DMS53 (cell line): ENCODE results near the gene WBP1.

ENCODE experiments used
- DNase-seq: peaks from one replicate; lab custom pipeline; 2025; lab: John Stamatoyannopoulos, UW

The WBP1 gene

DNA sequence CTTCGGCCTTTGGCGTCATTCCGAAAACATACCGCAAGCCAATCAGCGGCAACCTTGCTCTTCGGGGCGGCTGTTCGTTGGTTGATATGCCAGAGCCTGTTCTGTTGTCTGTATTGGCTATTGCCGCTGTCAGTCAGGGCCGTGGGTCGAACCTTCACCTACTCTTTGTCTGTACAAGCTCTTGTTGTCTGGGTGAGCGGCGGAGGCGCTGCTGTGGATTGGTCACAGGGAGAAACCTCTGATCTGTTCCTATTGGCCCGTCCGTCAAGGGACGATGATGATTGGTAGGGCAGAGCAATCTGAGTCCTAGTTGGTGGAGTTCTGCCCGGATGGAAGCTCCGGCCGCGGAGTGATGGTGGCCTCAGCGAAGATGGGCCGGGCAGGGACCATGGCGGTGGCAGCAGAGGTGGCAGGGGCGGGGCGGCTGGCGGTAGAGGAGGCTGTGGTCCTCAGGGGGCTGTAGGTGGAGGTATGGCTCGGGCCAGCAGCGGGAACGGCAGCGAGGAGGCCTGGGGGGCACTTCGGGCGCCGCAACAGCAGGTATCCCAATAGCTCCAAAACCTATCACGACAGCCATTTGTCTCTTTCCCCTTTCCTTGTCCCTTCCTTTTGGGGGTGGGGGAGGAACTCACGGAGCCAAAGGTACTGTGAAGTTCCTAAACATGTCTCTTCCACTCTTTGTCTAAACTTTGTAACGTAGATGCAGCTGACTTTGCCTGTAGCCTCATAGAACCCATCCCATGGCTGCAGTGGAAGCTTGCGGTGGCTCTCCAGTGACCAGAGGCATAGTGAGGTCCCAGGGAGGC lies at the start of gene WBP1:
Gene WBP1, plus strand, starts transcription at position 307 of the 806 bp plus-strand sequence. Its CDS starts 165 bp downstream, at position 472.
- DNase-seq: peak; percentile 100

DNA sequence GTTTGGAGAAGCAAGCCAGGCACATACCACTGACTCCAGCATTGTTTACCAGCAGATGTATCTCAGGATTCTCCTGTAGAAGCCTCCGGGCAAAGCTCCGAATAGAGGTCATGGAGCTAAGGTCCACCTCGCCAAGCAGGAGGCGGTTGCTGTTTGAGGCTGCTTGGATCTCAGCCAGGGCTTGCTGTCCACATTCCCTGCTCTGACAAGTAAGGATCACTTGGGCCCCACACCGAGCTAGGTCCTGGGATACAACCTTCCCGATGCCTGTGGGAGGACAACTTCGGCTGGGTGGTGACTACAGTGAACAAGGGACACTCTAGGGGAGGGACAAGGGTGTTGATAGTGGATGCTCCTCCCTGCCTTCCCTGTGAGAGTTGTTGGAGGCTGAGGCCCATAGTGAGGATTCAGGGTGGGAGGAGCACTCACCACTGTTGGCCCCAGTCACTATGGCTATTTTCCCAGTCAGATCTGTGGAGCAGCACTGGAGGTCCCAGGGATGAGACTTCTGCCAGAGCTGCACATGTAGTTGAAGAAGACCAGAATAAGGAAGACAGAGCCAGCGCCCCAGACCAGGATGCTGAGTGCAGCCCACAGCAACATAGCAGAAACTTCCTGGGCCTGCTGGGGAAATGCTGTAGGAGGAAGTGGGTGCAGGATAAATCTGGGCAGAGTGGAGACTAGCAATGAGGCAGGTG lies 45.1 kb upstream of the WBP1 start:
- no peak for DNase-seq

DNA sequence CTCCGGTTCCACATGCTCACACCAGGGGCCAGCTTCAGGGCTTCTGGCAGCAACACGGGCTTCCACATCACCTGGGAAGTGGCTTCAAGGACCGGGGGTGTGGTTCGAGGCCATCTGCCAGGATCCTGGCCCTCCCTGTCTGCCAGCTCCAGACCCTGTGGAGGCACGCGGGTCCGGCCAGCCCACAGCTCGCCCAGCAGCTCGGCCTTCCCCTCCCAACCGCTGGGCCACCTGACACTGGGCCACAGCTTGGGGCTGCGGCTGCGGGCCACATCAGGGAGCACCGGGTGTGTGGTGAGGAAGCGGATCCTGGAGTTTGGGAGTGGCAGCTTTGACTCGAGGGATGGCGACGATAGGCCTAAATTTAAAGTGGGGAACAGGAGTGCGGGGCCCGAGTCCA lies 43.8 kb upstream of the WBP1 start:
- DNase-seq: peak; percentile 69

DNA sequence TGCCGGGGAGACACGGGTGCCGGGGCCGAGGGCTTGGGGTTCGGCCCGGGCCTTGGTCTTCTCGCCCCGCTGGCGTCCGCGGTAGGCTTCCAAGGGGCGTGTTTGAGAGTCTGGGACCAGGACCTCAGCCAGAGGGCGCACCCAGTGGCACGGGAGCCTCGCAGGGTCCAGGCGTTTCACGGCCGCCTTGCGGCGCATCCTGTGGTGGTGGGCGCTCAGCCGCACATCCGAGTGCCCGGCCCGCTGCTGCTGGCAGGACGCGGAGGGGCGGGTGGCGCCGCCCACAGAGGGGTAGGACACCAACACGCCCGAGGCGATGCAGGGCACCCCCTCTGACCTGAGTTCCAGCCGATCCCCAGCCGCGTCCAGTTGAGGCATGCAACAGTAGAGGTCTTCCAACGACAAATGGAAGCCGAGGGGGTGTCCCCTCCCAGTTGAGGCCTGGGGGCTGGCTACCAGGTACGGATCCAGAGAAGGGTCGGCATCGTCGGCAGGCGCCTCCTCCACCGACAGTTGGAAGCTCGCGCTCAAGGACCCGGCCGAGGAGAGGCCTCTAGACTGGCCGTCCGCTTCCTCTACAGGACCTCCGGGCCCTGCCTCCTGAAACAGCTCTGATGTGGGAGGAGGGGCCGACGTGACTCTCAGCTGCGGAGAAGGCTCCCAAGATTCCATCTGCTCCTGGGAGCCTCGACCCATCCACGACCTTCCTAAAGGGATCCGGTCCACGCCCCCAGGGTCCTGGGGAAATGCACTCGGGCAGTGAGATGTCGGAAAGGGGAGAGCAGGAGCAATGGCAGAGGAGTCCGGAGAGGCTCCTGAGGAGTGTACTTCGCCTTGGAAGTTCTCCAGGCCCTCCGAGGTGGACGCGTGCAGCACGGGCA lies 43.1 kb upstream of the WBP1 start:
- DNase-seq: peak; percentile 85

DNA sequence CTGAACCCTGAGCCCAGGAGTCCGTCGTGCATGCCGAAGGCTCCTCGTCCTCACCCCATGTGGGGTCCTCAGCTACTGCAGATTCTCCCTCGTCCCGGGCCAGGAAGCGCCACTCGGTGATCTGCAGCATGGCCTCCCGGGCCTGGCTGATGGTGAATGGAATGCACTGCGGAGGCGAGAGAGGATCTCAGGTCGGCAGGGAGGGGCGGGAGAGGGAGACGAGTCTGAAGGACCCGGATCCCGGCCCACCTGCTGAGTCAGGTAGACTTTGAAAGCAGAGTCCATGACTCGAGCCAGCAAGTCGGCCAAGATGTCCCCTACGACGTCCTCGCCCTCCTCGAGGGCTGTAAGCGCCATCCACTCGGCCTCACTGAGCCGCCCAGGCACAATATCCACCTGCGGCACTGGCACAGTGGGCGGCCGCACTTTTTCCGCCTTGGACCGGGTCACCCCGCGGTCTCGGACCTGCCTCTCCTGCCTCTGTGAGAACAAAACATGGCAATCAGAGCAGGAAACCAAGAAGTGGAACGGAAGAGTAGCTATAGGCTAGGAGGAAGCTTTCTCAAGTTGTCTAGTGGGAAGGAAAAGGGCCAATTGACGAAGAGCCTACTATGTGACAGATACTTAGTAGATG lies 42.4 kb upstream of the WBP1 start:
- DNase-seq: peak; percentile 84

DNA sequence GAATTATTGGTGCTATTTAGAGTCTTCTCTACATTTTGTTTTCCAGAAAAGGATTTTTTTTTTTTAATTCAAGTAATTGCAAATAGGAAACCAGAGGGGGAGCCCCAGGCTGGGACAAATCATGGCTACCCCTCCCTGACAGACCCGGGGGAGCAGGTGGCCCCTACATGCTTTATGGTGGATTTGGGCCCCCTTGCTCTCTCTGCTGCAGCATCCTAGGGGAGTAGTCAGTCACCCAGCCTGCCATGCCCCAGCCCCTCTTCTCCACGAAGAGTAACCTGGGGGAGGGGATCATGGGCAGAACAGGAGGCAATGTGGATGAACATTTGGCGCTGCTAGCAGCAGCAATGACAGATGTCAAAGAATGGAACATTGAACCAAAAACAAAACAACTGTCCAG lies 41.5 kb upstream of the WBP1 start:
- no peak for DNase-seq

DNA sequence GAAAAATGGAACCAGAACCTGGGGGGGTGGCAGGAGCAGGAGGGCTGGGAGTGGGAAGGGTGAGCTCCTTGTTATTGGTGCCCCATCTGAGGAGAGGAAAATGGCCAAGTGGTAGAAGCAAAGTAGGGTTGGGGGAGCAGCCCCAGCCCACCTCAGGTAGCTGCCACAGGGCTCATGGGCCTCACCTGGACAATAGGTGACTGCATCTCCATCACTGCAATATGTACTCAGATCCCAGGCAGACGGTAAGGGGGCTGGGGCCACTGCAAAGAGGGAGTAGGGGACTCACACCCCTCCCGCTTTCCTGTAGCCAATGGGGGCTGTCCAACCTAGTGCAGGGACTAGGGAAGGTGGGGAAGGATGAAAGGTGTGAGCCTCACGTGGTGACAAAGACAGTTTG lies 41.0 kb upstream of the WBP1 start:
- no peak for DNase-seq

DNA sequence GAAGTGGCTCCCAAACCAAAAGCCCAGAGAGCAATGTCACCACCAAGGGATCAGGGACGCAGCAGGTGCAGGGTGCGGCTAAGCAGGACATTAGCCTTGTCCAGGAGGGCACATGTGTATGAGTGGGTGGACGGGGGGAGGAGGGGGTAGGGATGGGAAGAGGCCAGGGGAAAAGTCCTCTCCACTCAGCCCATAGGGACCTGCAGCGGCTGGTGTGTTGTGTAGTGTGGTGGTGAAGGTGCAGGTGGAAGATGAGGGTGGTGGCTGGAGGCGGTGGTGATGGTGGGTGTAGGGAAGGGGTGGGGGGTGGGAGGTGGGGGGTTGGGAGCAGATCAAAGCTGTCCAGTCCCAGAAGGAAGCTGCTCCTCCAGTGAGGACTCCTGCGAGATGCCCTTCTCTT lies 40.5 kb upstream of the WBP1 start:
- no peak for DNase-seq

DNA sequence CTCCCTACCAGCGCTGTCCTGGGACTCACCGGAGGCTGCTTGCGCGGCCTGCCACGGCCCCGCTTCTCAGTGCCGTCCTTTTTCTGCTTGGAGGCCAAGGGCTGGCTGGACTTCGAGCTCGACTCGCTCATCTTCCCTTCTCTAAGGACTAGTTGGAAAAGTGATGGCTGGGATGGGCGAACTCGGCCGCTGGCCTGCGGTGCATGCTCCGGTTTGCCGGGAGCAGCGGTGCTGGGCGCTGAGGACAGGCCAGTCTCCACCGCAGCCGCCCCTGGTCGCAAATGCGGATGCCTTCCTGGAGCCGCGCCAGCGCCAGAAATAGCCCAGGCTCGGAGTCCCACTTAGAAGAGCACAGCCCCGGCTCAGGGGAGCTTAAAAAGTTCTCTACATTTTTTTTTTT lies 39.9 kb upstream of the WBP1 start:
- DNase-seq: no peak

DNA sequence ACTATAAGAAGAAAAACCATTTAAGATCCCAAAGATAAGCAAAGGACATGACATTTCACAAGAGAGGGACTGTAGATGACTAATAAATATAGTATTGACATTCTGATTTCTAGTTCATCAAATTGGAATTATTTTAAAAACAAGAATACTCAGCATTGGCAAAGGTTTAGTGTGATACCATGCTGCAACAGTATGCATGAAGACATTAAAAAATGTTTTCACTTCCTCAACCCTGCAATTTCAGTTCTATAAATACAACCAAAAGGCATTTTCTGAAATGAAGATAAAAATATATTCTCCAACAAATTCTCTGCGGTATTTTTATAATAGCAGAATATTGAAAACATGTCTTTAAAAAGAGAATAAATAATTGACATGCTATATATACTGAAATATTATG lies 38.9 kb upstream of the WBP1 start:
- DNase-seq: no peak

DNA sequence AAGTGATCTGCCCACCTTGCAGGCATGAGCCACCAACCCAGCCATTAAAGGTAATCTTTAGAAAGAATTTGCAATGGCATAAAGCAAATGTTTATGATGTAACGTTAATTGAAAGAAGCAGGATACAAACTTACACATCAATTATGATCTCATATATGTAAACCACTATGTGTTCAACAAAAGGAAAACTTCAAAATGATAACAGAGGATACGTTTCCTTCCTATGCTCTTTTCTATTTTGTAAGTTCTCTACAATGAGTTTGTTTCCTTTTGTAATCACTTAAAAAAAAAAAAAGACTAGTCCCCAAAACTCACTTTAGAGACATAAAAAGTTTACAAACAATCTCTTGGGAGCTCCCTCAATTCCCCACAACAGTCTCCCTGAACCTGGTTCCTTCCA lies 38.2 kb upstream of the WBP1 start:
- DNase-seq: no peak

DNA sequence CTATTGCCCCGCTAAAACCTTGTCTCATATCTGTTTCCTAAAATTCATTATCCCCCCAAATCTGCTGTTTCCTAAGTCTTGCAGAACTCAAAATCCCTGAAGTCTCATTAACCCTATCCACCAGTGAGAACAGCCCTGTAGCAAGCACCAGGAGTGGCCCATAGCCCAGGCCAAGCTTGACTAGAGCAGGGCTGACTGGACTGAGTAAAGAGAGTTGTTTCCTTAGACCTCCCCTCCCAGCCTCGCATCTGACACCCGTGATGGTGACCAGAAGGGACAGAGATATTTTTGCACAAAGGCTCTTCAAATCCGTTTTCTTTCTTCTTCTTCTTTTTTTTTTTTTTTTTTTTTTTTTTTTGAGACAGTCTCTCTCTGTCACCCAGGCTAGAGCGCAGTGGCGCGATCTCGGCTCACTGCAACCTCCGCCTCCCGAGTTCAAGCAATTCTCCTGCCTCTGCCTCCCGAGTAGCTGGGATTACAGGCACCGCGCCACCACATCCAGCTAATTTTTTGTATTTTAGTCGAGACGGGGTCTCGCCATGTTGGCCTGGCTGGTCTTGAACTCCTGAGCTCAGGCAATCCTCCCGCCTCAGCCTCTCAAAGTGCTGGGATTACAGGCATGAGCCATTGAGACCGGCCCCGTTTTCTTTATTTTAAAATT lies 37.7 kb upstream of the WBP1 start:
- peak; percentile 53 for DNase-seq

DNA sequence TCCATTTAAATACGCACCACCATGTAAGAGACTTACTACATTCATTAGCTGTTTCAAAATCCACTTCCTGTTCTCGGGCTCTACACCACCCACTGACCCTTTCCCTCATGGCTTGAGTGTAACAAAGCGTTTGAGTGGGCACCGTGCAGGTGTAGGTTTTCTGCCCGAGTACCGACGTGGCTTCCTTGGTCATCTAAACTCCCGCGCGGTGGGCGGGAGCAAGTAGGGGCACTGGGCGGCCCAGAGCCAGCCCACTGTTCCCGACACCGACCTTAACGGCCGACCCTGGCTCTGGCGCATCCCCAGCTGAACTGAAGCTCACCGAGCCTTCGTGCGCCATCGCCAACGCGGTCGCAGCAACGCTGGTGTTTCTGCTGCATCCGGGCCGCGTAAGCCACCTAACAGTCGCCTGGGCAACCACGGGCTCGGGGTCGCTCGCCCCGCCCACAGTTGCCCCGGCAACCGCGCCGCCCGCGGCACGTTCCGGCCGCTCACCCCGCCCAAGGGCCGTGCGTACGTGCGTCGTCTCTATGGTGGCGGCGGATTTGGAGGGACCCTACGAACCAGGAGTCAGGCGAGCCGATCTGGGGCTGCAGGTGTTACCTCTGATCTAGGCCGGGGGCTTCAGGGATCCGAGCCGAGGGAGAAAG lies 36.9 kb upstream of the WBP1 start, which contains the start of the genes C2orf81 and WDR54:
Gene C2orf81, minus strand, starts transcription at position 399 of the 650 bp plus-strand sequence. Its CDS starts 59 bp downstream, at position 340.
Gene WDR54, plus strand, starts transcription at position 510 of the 650 bp plus-strand sequence. CDS start 424 bp downstream, outside the sequence.
- DNase-seq: peak; percentile 99

DNA sequence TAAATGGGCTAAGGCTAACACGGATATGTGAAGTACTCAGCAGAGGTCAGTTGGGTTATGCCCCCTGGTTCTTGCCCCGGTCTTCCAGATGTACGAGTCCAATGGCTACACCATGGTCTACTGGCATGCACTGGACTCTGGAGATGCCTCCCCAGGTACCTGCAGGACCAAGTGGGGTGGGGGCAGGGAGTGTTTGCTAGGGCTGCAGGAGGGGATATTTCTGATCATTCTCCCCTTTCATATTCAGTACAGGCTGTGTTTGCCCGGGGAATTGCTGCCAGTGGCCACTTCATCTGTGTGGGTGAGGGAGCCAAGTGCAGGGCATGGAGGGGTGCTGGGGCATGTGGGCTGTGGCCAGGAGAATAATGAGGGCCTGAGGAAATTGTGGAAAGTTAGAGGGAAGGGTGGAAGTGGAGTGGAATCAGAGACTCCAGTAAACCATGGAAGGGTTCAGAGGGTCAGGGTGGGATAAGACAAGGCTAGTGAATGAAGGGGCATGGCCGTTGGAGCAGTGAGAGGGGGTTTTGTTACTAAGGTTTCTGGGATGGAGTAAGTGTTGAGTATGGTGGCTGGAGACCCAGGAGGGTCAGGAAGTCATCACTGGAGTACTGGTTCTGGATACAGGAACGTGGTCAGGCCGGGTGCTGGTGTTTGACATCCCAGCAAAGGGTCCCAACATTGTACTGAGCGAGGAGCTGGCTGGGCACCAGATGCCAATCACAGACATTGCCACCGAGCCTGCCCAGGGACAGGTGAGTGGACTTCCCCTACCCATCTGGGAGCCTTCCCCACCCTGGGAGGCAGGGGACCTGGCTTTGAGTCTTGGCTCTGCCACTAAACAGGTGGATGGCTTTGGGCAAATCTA lies 34.8 kb upstream of the WBP1 start:
- DNase-seq: no peak

DNA sequence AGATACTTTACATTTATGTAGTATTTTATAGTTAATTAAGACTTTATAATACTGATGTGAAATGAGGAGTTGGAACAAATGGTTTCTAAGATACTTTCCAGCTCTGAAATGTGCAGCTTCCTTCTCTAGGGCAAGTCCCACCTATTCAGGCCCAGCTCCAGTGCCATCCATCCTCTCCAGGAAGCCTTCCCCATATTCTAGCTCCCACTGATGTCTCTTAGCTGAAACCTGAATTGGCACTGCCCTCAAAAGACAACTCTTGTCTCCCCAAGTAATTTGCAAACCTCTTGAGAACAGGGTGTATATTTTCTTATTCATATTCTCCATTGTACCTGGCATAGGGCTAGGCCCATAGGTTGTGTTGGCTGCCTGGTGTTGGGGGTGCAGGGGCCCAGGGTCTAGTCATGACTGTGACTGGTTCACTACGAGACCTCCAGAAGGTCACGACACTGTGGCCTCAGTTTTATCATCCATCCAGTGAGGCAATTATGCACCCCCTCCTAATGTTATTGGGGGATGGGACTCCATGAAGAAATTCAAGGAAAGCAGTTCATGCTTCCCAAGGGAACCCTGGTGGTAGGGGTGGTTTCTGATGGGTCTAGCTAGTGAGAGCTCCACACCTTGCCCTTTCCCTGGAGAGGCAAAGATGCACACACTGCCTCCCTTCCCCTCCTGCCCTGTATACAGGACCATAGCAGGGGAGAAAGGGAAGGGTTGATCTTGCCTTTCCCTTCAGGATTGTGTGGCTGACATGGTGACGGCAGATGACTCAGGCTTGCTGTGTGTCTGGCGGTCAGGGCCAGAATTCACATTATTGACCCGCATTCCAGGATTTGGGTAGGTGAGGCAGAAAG lies 33.9 kb upstream of the WBP1 start:
- DNase-seq: no peak

DNA sequence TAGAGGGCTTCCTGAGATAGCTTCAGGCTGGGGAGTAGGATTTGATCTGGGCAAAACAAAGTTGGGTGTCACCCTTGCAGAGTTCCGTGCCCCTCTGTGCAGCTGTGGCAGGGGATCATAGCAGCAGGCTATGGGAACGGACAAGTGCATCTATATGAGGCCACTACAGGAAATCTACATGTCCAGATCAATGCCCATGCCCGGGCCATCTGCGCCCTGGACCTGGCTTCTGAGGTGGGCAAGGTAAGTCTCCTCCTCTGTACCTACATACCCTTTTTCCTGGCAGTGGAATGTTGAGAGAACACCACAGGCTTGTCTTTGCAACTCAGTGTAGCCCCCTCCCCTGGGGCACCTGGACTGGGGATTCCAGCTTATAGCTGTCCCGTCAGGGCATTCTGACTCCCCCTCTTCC lies 33.2 kb upstream of the WBP1 start:
- no peak for DNase-seq

DNA sequence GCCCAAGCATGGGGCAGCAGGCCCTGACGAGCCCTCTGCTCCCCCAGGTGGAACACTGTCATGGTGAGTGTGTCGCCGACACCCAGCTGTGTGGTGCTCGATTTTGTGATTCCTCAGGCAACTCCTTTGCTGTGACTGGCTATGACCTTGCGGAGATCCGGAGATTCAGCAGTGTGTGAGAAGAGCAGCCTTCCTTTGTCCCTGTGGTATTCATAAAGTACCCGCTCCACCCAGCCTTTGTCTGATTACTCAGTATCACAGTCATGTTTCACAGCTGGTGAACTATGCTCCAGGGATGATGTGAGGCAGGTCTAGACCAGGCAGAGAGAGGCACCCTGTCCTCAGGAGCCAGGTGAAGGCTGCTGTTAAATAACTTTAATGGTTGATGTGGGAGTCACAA lies 32.7 kb upstream of the WBP1 start:
- DNase-seq: no peak

DNA sequence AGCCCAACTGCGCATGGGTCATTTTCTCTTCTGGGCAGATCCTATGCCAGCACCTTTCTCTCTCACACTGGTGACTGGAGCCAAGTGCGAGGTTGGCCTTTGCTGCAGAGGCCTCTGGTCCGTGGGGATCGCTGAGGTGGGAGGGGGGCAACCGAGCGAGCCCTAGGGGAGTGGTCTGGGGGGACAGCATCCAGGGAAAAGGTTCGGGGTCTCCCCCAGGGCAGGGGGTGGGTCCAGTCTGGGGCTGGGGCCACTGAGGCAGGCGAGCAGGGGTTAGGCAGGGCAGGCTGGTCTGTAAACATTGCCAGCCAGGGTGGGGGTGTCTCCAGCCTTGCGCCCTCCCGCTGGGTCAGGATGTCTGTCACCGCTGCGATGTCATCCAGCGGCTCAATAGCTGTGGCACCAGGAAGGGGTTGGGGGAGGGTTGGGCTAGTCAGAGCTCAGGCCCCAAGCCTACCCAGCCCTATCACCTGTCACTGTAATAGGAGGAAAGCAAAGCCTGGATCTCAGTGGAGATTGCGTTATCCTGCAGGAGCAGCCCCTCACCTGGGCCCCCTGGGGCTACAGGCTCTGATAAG lies 32.0 kb upstream of the WBP1 start:
- peak; percentile 27 for DNase-seq
